GM23248 (cell line): ENCODE data around the gene TAL2. TPM values are rescaled to one million over a fixed set of nuclear protein-coding genes. Genes with fewer than 3 reads are reported as not detected.

Source experiments
- DNase-seq: peaks from one replicate; pipeline ENCODE4 v3.0.0-alpha.2; 2015
- H2AFZ ChIP-seq: fragments of 200-600 bp; sonication (generic); 2 replicates; pipeline ENCODE4 v1.6.1; 2016; ENCODE audit warnings: antibody characterized with exemption
- H3F3A ChIP-seq: fragments of 200-600 bp; sonication (generic); 2 replicates; pipeline ENCODE4 v1.6.1; 2016; ENCODE audit warnings: mild to moderate bottlenecking, antibody characterized with exemption, mixed run types; ENCODE audit not compliant: insufficient read depth
- H3K27ac ChIP-seq: fragments of 200-600 bp; sonication (generic); 2 replicates; pipeline ENCODE4 v1.5.1; 2016; ENCODE audit warnings: mild to moderate bottlenecking
- H3K27me3 ChIP-seq: fragments of 200-600 bp; sonication (generic); replicated peaks from 2 replicates; pipeline ENCODE4 v1.6.1; 2016; ENCODE audit warnings: mild to moderate bottlenecking; ENCODE audit not compliant: insufficient read depth
- H3K36me3 ChIP-seq: fragments of 200-600 bp; sonication (generic); 2 replicates; pipeline ENCODE4 v1.6.1; 2016; ENCODE audit warnings: low read depth, mild to moderate bottlenecking
- H3K4me1 ChIP-seq: fragments of 200-600 bp; sonication (generic); 2 replicates; pipeline ENCODE4 v1.6.1; 2016; ENCODE audit warnings: mild to moderate bottlenecking; ENCODE audit not compliant: insufficient read depth
- H3K4me2 ChIP-seq: fragments of 200-600 bp; sonication (generic); one replicate; pipeline ENCODE4 v1.6.1; 2016; ENCODE audit warnings: mild to moderate bottlenecking; ENCODE audit not compliant: unreplicated experiment
- H3K4me3 ChIP-seq: fragments of 200-600 bp; sonication (generic); 2 replicates; pipeline ENCODE4 v1.5.1; 2016; ENCODE audit warnings: mild to moderate bottlenecking
- H3K79me2 ChIP-seq: fragments of 200-600 bp; sonication (generic); 2 replicates; pipeline ENCODE4 v1.6.1; 2016; ENCODE audit warnings: mild to moderate bottlenecking; ENCODE audit not compliant: insufficient read depth
- H3K9ac ChIP-seq: fragments of 200-600 bp; sonication (generic); 2 replicates; pipeline ENCODE4 v1.6.1; 2016; ENCODE audit warnings: mild to moderate bottlenecking
- H3K9me2 ChIP-seq: fragments of 200-600 bp; sonication (generic); 2 replicates; pipeline ENCODE4 v1.6.1; 2016; ENCODE audit warnings: mixed run types, mild to moderate bottlenecking, moderate library complexity; ENCODE audit not compliant: insufficient read depth
- H3K9me3 ChIP-seq: fragments of 200-600 bp; sonication (generic); one replicate; pipeline ENCODE4 v1.6.1; 2017; ENCODE audit warnings: low read depth
- H4K20me1 ChIP-seq: fragments of 200-600 bp; sonication (generic); 2 replicates; pipeline ENCODE4 v1.6.0; 2016; ENCODE audit not compliant: insufficient read depth
- EZH2 ChIP-seq: fragments of 200-600 bp; sonication (generic); IDR thresholded peaks from 2 replicates; pipeline ENCODE4 v1.6.1; 2018; ENCODE audit warnings: antibody characterized with exemption, mild to moderate bottlenecking; ENCODE audit not compliant: insufficient read depth, poor library complexity, severe bottlenecking
- EZH2phosphoT487 ChIP-seq: fragments of 200-600 bp; sonication (generic); IDR thresholded peaks from 2 replicates; pipeline ENCODE4 v1.6.1; 2018; ENCODE audit warnings: antibody characterized with exemption, moderate library complexity, mild to moderate bottlenecking, low read depth; ENCODE audit not compliant: insufficient read depth
- WGBS, 2 experiments: methylation state at CpG; one replicate each; pipeline ENCODE4 v1.1.6; 2015 to 2017; ENCODE audit warnings: low lambda C conversion rate in 2 of 2, low coverage in 1 of 2; ENCODE audit errors: missing lambda C conversion rate in 2 of 2; 5-methylcytosine and 5-hydroxymethylcytosine counted together
- in situ Hi-C: fragments of 300-500 bp; cut with MboI; formaldehyde crosslinking; loops from 2 replicates; pipeline ENCODE4 v1.15.0; 2020
- polyA plus RNA-seq: library from polyadenylated mRNA; unstranded; fragments of >200 nt; fragmentation: Nextera tagmentation; extraction: Ambion mirVana; gene quantifications from 2 replicates; pipeline ENCODE4 v1.2.1, GENCODE V29; 2016
- total RNA-seq: library from RNA; depleted of rRNA; stranded (reverse); fragments of >200 nt; shearing (Covaris generic); gene quantifications from 2 replicates; pipeline ENCODE4 v1.2.3, GENCODE V29; 2014

Gene TAL2
- total and polyA plus RNA-seq, 2 experiments from 2014 or later: not detected

- in situ Hi-C loops: no loop called here
- H3K9me2 ChIP-seq: no peaks in the 10 kb centered on the region
- H3K4me1 ChIP-seq: no peaks in the 10 kb centered on the region
- 41 to 51% methylated on average over 1 of the region's 1 CpG for WGBS, 2 experiments
- H2AFZ ChIP-seq: no peak overlapping the region
- H3K9me3 ChIP-seq: no peaks in the 10 kb centered on the region
- DNase-seq: no peak
- H3K27me3 ChIP-seq: no peaks in the 10 kb centered on the region
- no peak overlapping the region for H3K27ac ChIP-seq
- H3K4me2 ChIP-seq: no peak overlapping the region
- no peaks in the 10 kb centered on the region for H3K79me2 ChIP-seq
- no peaks in the 10 kb centered on the region for H3K36me3 ChIP-seq
- H3K4me3 ChIP-seq: no peak overlapping the region
- no peak overlapping the region for H3K9ac ChIP-seq
- H4K20me1 ChIP-seq: no peaks in the 10 kb centered on the region
- TF ChIP-seq EZH2: no peak
- TF ChIP-seq EZH2phosphoT487: no peak
- H3F3A ChIP-seq: no peaks in the 10 kb centered on the region
Measured at GRCh38 chr9:105678781-105679180, 16.5 kb downstream of the TAL2 start.

GRCh38 chr9:105679257-105680022 is 17.2 kb downstream of the TAL2 start:
- WGBS, 2 experiments: 73 to 74% methylated on average over 8 of the region's 8 CpGs
- Histone ChIP-seq H3F3A (no peaks in the 10 kb centered on the region), H3K4me3 (no peak overlapping the region), H3K9ac (no peak overlapping the region), H2AFZ (no peak overlapping the region), H3K79me2 (no peaks in the 10 kb centered on the region), H3K9me3 (no peaks in the 10 kb centered on the region), H3K27ac (no peak overlapping the region), H3K4me2 (no peak overlapping the region), H3K9me2 (no peaks in the 10 kb centered on the region), H4K20me1 (no peaks in the 10 kb centered on the region), H3K4me1 (no peaks in the 10 kb centered on the region), H3K36me3 (no peaks in the 10 kb centered on the region), H3K27me3 (no peaks in the 10 kb centered on the region)
- no peak for TF ChIP-seq EZH2phosphoT487
- TF ChIP-seq EZH2: no peak
- no peak for DNase-seq
- in situ Hi-C loops: no loop called here

GRCh38 chr9:105681313-105681712 is 19.1 kb downstream of the TAL2 start:
- no peak for TF ChIP-seq EZH2phosphoT487
- TF ChIP-seq EZH2: no peak
- Histone ChIP-seq H3F3A (no peaks in the 10 kb centered on the region), H4K20me1 (no peaks in the 10 kb centered on the region), H3K4me3 (no peak overlapping the region), H3K36me3 (no peaks in the 10 kb centered on the region), H3K9me3 (no peaks in the 10 kb centered on the region), H3K27ac (no peak overlapping the region), H3K9me2 (no peaks in the 10 kb centered on the region), H3K27me3 (no peaks in the 10 kb centered on the region), H3K9ac (no peak overlapping the region), H3K4me1 (no peaks in the 10 kb centered on the region), H2AFZ (no peak overlapping the region), H3K79me2 (no peaks in the 10 kb centered on the region), H3K4me2 (no peak overlapping the region)
- 86 to 89% methylated on average over 2 of the region's 2 CpGs for WGBS, 2 experiments
- DNase-seq: no peak
- in situ Hi-C loops: no loop called here

GRCh38 chr9:105681724-105682123 is 19.5 kb downstream of the TAL2 start:
- TF ChIP-seq EZH2 (no peak), EZH2phosphoT487 (no peak)
- no peak overlapping the region for H3K27ac ChIP-seq
- H3K36me3 ChIP-seq: no peaks in the 10 kb centered on the region
- H3K9me3 ChIP-seq: no peaks in the 10 kb centered on the region
- in situ Hi-C loops: no loop called here
- no peaks in the 10 kb centered on the region for H3K79me2 ChIP-seq
- no peaks in the 10 kb centered on the region for H3K9me2 ChIP-seq
- no peak overlapping the region for H3K4me3 ChIP-seq
- H2AFZ ChIP-seq: no peak overlapping the region
- H4K20me1 ChIP-seq: no peaks in the 10 kb centered on the region
- H3K4me1 ChIP-seq: no peaks in the 10 kb centered on the region
- DNase-seq: peak; percentile 86
- H3K27me3 ChIP-seq: no peaks in the 10 kb centered on the region
- H3K4me2 ChIP-seq: no peak overlapping the region
- H3K9ac ChIP-seq: no peak overlapping the region
- WGBS, 2 experiments: 82 to 90% methylated on average over 1 of the region's 1 CpG
- H3F3A ChIP-seq: no peaks in the 10 kb centered on the region

- Histone ChIP-seq H3K27me3 (no peaks in the 10 kb centered on the region), H3K9ac (no peak overlapping the region), H3K36me3 (no peaks in the 10 kb centered on the region), H3K4me2 (no peak overlapping the region), H3F3A (no peaks in the 10 kb centered on the region), H3K4me3 (no peak overlapping the region), H3K4me1 (no peaks in the 10 kb centered on the region), H3K9me3 (no peaks in the 10 kb centered on the region), H2AFZ (no peak overlapping the region), H4K20me1 (no peaks in the 10 kb centered on the region), H3K9me2 (no peaks in the 10 kb centered on the region), H3K27ac (no peak overlapping the region), H3K79me2 (no peaks in the 10 kb centered on the region)
- DNase-seq: no peak
- 44 to 49% methylated on average over 1 of the region's 1 CpG for WGBS, 2 experiments
- in situ Hi-C loops: no loop called here
- TF ChIP-seq EZH2phosphoT487 (no peak), EZH2 (no peak)
Measured at GRCh38 chr9:105683688-105684275, 21.5 kb downstream of the TAL2 start.
